Activated T-helper 2 cell treated with anti-CD3 and anti-CD28 coated beads, Interferon-gamma antibody, Interleukin-2, Interleukin-4, amounts not matched to agents 10 μg/mL and 5 μg/mL and 100 μg/mL, durations not matched to agents 14 hours and 24 hours and 36 hours (primary cell): ENCODE measurements around the gene UXS1. TPM values are rescaled to one million over a fixed set of nuclear protein-coding genes. Genes with fewer than 3 reads are reported as not detected.

ENCODE experiments used
- DNase-seq: peaks from one replicate; pipeline ENCODE4 v3.0.0; 2021; ENCODE audit warnings: low spot score
- H3K27ac Mint-ChIP-seq: one replicate; pipeline ENCODE4 v1.8.0; 2021; ENCODE audit warnings: mixed read lengths
- H3K27me3 Mint-ChIP-seq: one replicate; pipeline ENCODE4 v1.8.0; 2021; ENCODE audit warnings: low read depth, mixed read lengths
- H3K36me3 Mint-ChIP-seq: one replicate; pipeline ENCODE4 v1.8.0; 2021; ENCODE audit warnings: low read depth, mixed read lengths
- H3K4me1 Mint-ChIP-seq: one replicate; pipeline ENCODE4 v1.8.0; 2021; ENCODE audit warnings: low read depth, mixed read lengths
- H3K4me3 Mint-ChIP-seq: one replicate; pipeline ENCODE4 v1.8.0; 2021; ENCODE audit warnings: low read depth, mild to moderate bottlenecking, moderate library complexity, mixed read lengths
- H3K9me3 Mint-ChIP-seq: one replicate; pipeline ENCODE4 v1.8.0; 2021; ENCODE audit warnings: mixed read lengths
- intact Hi-C: fragments of 100-400 bp; cut with micrococcal nuclease; formaldehyde crosslinking; loops from one replicate; pipeline ENCODE4 v1.15.1; 2023
- total RNA-seq: library from RNA; stranded (reverse); gene quantifications from 2 replicates; pipeline ENCODE4 v1.2.3, GENCODE V29; 2022

Gene UXS1
- total RNA-seq, 1 donor from 2014 or later: 29.7 TPM

DNA sequence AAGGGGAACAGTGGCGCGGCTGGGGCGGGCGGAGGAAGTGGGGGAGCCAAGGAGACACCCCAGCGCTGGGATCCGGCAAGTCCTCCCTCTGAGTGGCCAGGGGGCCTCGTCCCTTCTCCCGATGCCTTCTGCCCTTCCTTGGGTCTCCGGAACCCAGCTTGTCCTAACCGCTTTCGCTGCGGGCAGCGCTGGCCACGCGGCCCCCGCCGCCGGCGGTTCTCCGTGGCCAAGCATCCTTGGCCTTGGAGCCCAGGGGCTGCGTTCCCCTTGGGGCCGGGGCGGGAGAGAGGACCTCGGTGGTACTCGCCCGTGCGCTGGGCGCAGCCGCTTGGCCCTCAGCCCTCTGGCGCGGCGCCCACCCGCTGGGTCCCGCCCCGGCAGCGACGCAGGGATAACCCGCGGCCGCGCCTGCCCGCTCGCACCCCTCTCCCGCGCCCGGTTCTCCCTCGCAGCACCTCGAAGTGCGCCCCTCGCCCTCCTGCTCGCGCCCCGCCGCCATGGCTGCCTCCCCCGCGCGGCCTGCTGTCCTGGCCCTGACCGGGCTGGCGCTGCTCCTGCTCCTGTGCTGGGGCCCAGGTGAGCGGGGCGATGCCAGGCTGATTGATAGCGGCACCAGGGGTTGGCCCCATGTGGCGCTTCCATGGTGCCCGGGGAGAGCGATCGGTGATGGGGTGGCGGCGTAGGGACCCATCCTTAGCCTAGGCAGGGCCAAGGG is 128.7 kb downstream of the UXS1 start:
- H3K9me3 Mint-ChIP-seq: peaks cover 5% of the 10 kb centered on the region
- no peak overlapping the region for H3K4me3 Mint-ChIP-seq
- H3K27ac Mint-ChIP-seq: no peak overlapping the region
- H3K36me3 Mint-ChIP-seq: peaks cover 7% of the 10 kb centered on the region
- peaks cover 7% of the 10 kb centered on the region for H3K4me1 Mint-ChIP-seq
- no peak for DNase-seq
- intact Hi-C loops: no loop called here
- peaks cover 41% of the 10 kb centered on the region for H3K27me3 Mint-ChIP-seq

DNA sequence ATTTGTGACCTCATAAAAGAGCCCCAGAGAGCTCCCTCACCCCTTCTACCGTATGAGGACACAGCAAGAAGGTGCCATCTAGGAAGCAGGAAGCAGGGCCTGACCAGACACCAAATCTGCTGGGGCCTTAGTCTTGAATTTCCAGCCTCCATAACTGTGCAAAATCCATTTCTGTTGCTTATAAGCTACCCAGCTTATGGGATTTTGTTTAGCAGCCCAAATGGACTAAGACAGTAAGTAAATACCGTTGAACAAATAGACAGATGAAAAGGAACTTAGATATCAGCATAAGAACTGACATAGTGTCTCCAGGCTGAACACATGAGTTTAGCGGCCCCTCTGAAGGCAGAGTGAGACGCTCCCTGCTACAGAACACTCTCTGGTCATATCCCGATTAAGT is 130.9 kb downstream of the UXS1 start:
- Mint-ChIP-seq H3K27ac (peak overlapping the region; percentile 41), H3K27me3 (peaks cover 26% of the 10 kb centered on the region)
- intact Hi-C loops: no loop called here

DNA sequence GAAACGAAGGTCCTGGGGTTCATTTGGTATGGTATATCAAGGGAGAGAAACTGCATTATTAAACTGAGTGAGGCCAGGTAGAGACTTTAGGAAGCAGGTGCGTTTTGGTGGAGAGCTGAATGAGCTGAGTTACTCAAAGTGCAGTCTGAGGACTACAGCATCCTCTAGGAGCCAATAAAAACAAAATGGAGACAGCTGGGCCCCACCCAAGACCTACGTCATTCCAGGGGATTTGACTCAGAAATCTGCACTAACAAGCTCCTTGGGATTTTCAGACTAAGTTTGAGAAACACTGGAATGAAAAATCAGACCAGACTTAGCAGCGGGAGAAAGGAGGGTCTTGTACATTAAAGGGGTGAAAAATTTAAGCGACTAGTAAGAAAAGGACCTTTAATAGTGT is 131.5 kb downstream of the UXS1 start:
- intact Hi-C loops: no loop called here
- no peak overlapping the region for H3K27ac Mint-ChIP-seq
- H3K4me3 Mint-ChIP-seq: no peak overlapping the region
- peaks cover 9% of the 10 kb centered on the region for H3K9me3 Mint-ChIP-seq
- H3K27me3 Mint-ChIP-seq: peaks cover 23% of the 10 kb centered on the region
- peaks cover 21% of the 10 kb centered on the region for H3K4me1 Mint-ChIP-seq
- DNase-seq: no peak
- H3K36me3 Mint-ChIP-seq: peaks cover 7% of the 10 kb centered on the region

More for the DNA sequence above, 130.9 kb downstream of the UXS1 start:
- H3K4me3 Mint-ChIP-seq: no peak overlapping the region
- DNase-seq: no peak
- peaks cover 18% of the 10 kb centered on the region for H3K4me1 Mint-ChIP-seq
- H3K9me3 Mint-ChIP-seq: peaks cover 9% of the 10 kb centered on the region
- H3K36me3 Mint-ChIP-seq: peaks cover 7% of the 10 kb centered on the region

DNA sequence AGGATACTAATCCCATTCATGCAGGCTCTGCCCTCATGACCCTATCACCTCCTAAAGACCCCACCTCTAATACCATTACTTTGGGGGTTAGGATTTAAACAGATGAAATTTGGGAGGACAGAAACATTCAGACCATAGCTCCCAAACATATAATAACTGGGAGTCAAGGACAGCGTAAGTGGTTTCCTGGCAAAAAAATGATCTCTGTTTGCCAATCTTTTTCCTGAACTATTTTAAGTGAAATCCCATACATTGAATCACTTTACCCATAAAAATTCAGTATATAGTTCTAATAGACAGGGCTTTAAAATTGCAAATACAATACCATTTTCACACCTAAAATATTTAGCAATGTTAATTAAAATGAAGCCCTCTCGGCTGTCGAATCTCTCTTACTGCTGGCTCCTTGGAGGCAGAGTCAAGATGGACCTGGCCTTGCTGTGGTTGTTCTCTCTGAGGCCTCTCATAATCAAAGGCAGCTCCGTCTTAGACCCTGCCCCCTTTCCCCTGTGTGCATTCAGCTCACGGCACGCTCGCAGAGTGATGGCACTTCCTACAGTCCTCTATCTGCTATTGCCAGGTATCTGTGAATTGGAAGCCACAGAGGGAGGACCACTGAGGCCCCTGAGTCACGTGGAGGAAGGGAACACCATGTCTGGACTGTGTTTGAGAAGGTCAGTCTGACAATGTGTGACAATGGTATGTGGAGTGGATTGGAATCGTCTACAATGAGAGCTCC is 132.3 kb downstream of the UXS1 start:
- Mint-ChIP-seq H3K4me1 (peaks cover 29% of the 10 kb centered on the region), H3K27me3 (peaks cover 23% of the 10 kb centered on the region), H3K36me3 (peaks cover 7% of the 10 kb centered on the region), H3K27ac (no peak overlapping the region), H3K4me3 (no peak overlapping the region), H3K9me3 (peaks cover 9% of the 10 kb centered on the region)
- intact Hi-C loops: no loop called here
- DNase-seq: no peak

DNA sequence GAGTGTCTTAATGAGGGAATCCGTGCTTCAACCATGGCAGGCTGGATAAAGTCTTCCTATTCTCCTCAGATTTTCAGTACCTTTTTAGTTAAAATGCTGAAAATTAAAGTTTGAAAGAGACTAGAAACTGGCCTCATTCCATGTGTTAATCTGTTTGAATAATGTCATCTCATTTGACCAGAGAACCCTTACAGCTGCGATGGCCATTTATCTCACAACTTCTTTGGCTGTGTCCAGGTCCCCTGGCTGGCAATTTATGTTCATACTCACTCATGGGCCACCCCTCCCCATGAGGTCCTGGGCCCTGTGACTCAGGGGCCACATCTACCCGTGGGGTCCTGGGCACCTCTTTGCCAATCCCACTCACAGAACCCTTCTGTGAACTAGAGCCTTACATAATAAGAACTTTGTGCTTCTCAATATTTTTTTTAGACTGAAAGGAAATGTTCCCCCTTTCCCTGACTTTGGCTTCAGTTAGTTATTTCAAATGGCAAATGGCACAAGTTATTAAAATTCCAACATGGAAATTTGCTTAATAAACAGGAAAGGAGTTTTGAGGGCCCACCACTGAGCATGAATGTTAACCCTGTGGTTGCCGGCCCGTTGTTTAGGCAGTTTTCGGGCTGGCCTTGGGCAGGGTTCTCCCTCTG is 134.6 kb downstream of the UXS1 start:
- Mint-ChIP-seq H3K27me3 (peaks cover 6% of the 10 kb centered on the region), H3K27ac (no peak overlapping the region), H3K9me3 (peaks cover 9% of the 10 kb centered on the region), H3K4me1 (peaks cover 30% of the 10 kb centered on the region), H3K4me3 (no peak overlapping the region), H3K36me3 (no peaks in the 10 kb centered on the region)
- no peak for DNase-seq
- intact Hi-C loops: no loop called here

DNA sequence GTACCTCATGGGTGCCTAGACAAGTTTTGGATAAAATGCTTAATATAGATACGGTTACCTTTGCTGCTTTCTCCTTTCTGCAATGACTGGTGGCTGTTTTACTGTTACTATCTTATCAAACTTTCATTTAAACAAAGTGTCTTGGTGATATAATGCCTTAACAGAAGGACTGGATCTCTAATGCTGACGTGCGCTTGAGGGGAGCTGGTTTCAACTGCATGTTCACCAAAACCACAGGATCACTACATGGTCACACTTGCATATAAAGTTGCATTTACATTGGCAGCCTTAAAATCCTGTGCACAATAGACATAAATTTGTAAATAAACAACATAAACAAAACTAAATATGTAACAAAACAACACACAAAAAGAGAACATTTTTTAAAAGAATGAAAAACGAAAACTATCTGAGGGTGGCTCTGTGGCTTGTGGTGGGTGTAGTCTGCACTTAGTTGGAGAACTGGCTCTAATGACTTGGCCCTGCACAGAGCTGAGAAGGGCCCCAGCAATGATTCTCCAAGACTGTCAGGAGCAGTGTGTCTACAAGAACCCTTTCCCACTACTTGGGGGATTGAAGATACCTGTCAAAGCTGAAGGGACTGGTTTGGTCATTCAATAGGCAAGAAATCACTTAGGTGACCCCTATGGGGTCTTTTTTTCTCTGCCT is 135.5 kb downstream of the UXS1 start:
- Mint-ChIP-seq H3K4me3 (no peak overlapping the region), H3K27ac (peak overlapping the region; percentile 48), H3K4me1 (peaks cover 32% of the 10 kb centered on the region), H3K27me3 (no peaks in the 10 kb centered on the region), H3K36me3 (no peaks in the 10 kb centered on the region), H3K9me3 (peaks cover 9% of the 10 kb centered on the region)
- DNase-seq: no peak
- intact Hi-C loops: no loop called here

DNA sequence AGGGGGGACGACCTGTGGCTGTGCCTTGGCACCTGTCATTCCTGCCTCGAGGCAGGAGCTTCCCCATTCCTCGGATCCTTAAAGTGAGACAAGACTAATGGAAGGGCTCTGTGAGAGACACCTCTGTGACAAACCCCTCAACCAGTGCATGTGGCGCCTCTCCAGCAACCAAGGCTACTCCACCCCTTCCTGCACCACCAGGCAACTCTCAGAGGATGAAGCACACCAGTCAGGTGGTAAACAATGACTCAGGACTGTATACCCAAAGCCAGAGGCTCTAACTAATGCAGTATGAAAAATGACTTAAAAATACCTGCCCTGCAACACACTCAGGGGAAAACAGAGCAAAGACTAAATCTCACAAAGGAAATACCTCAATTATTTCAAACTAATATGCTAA is 136.9 kb downstream of the UXS1 start:
- peak overlapping the region; percentile 41 for H3K27ac Mint-ChIP-seq
- peak; percentile 30 for DNase-seq
- peaks cover 39% of the 10 kb centered on the region for H3K4me1 Mint-ChIP-seq
- H3K4me3 Mint-ChIP-seq: peak overlapping the region; percentile 10
- no peaks in the 10 kb centered on the region for H3K36me3 Mint-ChIP-seq
- intact Hi-C loops: no loop called here
- no peaks in the 10 kb centered on the region for H3K27me3 Mint-ChIP-seq
- peaks cover 9% of the 10 kb centered on the region for H3K9me3 Mint-ChIP-seq

DNA sequence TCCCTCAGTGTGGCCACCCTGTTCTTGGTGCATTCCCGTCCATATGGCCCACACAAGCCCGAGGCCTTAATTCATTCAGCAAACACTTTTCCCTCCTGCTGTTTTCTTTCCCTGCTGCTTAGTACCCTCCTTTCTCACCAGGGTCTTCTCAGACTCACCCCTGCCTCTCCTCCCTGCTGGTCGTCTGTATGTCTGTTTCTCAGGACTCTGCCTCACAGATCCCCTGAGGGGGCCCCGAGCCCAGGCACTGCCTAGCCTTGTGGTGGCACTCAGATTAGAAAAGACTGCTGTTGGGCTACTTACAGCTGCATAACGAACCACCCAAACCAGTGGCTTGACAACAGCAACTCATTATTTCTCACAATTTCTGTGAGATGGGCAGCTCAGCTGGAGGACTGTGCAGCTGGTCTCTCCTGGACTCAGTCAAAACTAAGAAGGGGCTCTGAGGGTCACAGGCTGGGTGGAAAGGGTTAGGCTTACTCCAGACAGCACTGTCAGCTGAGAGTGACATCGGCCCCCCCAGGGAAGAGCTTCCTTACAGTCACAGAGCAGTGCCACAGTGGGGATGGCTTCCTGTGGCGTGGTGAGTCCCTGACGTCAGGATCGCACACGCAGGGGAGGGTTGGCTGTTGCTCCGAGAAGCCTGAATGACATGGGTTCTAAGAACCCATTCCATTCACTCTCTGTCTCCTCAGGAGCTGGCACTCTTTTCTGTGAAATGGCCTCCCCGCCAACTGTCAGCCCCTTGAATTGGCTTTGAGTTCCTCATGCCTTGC is 139.0 kb downstream of the UXS1 start:
- no peak overlapping the region for H3K27ac Mint-ChIP-seq
- no peaks in the 10 kb centered on the region for H3K36me3 Mint-ChIP-seq
- H3K4me1 Mint-ChIP-seq: peaks cover 39% of the 10 kb centered on the region
- intact Hi-C loops: no loop called here
- peaks cover 2% of the 10 kb centered on the region for H3K27me3 Mint-ChIP-seq
- no peak overlapping the region for H3K4me3 Mint-ChIP-seq
- peaks cover 2% of the 10 kb centered on the region for H3K9me3 Mint-ChIP-seq
- DNase-seq: no peak

DNA sequence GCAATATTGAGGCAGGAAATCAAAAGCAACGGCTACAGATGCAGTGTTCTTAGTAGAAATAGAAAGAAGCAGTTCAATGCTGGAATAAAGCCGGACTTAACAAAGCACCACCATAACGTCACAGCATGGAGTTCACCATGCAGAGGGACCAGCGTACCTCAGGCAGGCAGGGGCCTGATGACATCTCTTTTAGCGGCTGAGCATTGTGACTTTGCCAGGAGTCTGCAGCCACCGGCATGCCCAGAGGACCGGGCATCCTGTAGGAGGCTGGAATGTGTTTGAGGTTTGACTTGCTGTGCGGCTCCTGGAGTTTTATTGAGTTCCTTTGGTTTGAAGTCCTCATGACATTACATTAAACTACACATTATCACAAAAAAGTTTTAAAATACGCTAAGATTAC is 139.8 kb downstream of the UXS1 start:
- DNase-seq: no peak
- Mint-ChIP-seq H3K27me3 (peaks cover 2% of the 10 kb centered on the region), H3K27ac (no peak overlapping the region), H3K4me3 (no peak overlapping the region), H3K36me3 (no peaks in the 10 kb centered on the region), H3K9me3 (no peaks in the 10 kb centered on the region), H3K4me1 (peaks cover 38% of the 10 kb centered on the region)
- intact Hi-C loops: no loop called here

DNA sequence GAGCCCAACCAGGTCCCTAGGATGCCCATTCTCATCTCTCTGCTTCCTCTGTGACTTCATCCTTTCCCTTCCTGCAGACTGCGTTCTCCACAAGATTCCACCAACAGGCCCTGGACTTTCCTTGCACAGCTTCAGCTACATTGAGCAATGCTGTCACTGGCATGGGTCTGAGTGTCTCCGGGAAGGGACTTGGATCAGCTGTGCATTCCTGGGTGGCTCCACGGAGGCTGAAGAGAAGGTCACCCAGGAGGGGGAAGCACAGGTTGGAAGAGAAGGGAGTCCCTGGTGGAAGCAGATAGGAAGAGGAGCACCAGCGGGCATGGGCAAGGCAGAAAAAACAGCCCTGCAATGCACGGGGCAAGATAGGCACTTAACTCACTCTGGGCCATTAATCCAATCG is 140.5 kb downstream of the UXS1 start:
- peaks cover 32% of the 10 kb centered on the region for H3K4me1 Mint-ChIP-seq

DNA sequence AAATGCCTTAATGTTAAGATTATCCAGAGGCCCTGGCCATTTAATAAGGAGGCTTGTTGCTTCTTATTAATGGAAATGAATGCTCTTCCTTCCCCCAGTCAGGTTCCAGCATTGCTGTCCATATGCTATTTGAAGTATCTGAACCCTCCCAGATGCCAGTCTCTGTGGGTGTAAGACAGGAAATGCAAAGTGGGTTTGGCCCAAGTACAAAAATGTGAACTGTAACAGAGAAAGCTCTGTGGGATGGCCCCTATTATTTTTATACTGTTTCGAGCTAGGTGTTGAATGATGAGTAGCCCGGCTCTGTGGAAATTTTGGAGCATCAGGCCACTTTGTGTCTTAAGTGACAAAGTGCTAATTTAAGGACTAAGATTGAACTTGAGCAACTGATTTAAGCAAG is 141.0 kb downstream of the UXS1 start:
- H3K27me3 Mint-ChIP-seq: peaks cover 2% of the 10 kb centered on the region
- peaks cover 28% of the 10 kb centered on the region for H3K4me1 Mint-ChIP-seq
- H3K4me3 Mint-ChIP-seq: no peak overlapping the region
- H3K27ac Mint-ChIP-seq: no peak overlapping the region
- no peaks in the 10 kb centered on the region for H3K36me3 Mint-ChIP-seq
- intact Hi-C loops: no loop called here
- no peak for DNase-seq
- no peaks in the 10 kb centered on the region for H3K9me3 Mint-ChIP-seq

More for the DNA sequence above, 140.5 kb downstream of the UXS1 start:
- intact Hi-C loops: no loop called here
- Mint-ChIP-seq H3K27me3 (peaks cover 2% of the 10 kb centered on the region), H3K27ac (no peak overlapping the region), H3K9me3 (no peaks in the 10 kb centered on the region), H3K36me3 (no peaks in the 10 kb centered on the region), H3K4me3 (no peak overlapping the region)
- DNase-seq: no peak

DNA sequence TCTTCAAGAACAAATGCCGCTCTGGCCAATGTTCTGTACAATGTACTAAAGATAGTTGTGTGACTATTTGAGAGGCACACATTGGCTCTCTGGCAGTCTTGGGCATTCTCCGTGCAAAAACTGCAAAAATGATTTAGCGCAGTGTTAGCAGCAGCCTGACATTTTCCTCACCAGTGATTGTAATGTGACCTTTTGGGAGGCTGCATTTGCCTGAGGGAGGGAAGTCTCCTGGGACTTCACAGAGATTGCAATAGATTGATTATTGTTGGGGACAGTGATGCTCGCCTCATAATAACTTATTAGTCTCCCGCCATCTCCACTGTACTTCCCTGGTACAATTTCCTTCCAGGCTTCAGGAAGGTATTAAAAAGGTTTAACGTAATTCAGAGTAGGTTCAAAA is 149.2 kb downstream of the UXS1 start:
- DNase-seq: no peak
- Mint-ChIP-seq H3K4me3 (no peak overlapping the region), H3K27ac (no peak overlapping the region), H3K27me3 (peaks cover 3% of the 10 kb centered on the region), H3K4me1 (no peaks in the 10 kb centered on the region), H3K36me3 (no peaks in the 10 kb centered on the region), H3K9me3 (no peaks in the 10 kb centered on the region)
- intact Hi-C loops: no loop called here
